Mesendoderm (in vitro differentiated cells): ENCODE measurements around the gene CUX1.

Experiments
- DNase-seq: peaks from one replicate; pipeline ENCODE4 v3.0.0; 2013
- H2AK5ac ChIP-seq: 2 replicates; pipeline ENCODE4 v1.6.1; 2013; ENCODE audit warnings: low read length, inconsistent platforms
- H2BK120ac ChIP-seq: 2 replicates; pipeline ENCODE4 v1.6.1; 2013; ENCODE audit warnings: low read depth, mild to moderate bottlenecking, low read length, moderate library complexity, mixed read lengths
- H2BK15ac ChIP-seq: replicated peaks from 2 replicates; pipeline ENCODE4 v1.6.1; 2013; ENCODE audit warnings: low read depth, mild to moderate bottlenecking, moderate library complexity
- H2BK5ac ChIP-seq: 2 replicates; pipeline ENCODE4 v1.6.1; 2013; ENCODE audit warnings: low read length, inconsistent platforms
- H3K18ac ChIP-seq: 2 replicates; pipeline ENCODE4 v1.6.1; 2013; ENCODE audit warnings: mild to moderate bottlenecking, low read length, mixed read lengths
- H3K23ac ChIP-seq: one replicate; pipeline ENCODE4 v1.6.1; 2013; ENCODE audit warnings: low read length
- H3K27ac ChIP-seq: 2 replicates; pipeline ENCODE4 v1.5.1; 2013; ENCODE audit warnings: low read depth, mild to moderate bottlenecking, inconsistent platforms, low read length, moderate library complexity
- H3K27me3 ChIP-seq: 2 replicates; pipeline ENCODE4 v1.6.1; 2013; ENCODE audit warnings: low read length, control low read depth, mild to moderate bottlenecking, inconsistent platforms; ENCODE audit not compliant: insufficient read depth, poor library complexity
- H3K36me3 ChIP-seq: 2 replicates; pipeline ENCODE4 v1.6.1; 2013; ENCODE audit warnings: low read length, inconsistent platforms; ENCODE audit not compliant: control insufficient read depth, insufficient read depth
- H3K4ac ChIP-seq: one replicate; pipeline ENCODE4 v1.6.1; 2013; ENCODE audit warnings: low read depth, mild to moderate bottlenecking, low read length, moderate library complexity
- H3K4me1 ChIP-seq: 2 replicates; pipeline ENCODE4 v1.6.1; 2013; ENCODE audit warnings: low read depth, low read length, inconsistent platforms; ENCODE audit not compliant: control insufficient read depth
- H3K4me2 ChIP-seq: 2 replicates; pipeline ENCODE4 v1.6.1; 2013; ENCODE audit warnings: low read length
- H3K4me3 ChIP-seq: 2 replicates; pipeline ENCODE4 v1.5.1; 2013; ENCODE audit warnings: mild to moderate bottlenecking, low read length
- H3K56ac ChIP-seq: one replicate; pipeline ENCODE4 v1.6.1; 2013; ENCODE audit warnings: low read length
- H3K79me1 ChIP-seq: 2 replicates; pipeline ENCODE4 v1.6.1; 2013; ENCODE audit warnings: low read length, inconsistent platforms
- H3K79me2 ChIP-seq: 2 replicates; pipeline ENCODE4 v1.6.1; 2013; ENCODE audit warnings: mild to moderate bottlenecking, low read length; ENCODE audit not compliant: control insufficient read depth, insufficient read depth
- H3K9ac ChIP-seq: 2 replicates; pipeline ENCODE4 v1.6.1; 2013; ENCODE audit warnings: low read length, inconsistent platforms
- H4K5ac ChIP-seq: one replicate; pipeline ENCODE4 v1.6.1; 2013; ENCODE audit warnings: low read length
- H4K8ac ChIP-seq: one replicate; pipeline ENCODE4 v1.6.1; 2013; ENCODE audit warnings: low read depth, mild to moderate bottlenecking, control low read depth, low read length, moderate library complexity
- WGBS: extraction: QIAGEN DNeasy Blood & Tissue Kit; methylation state at CpG from one replicate; pipeline ENCODE4 v1.1.7; 2013; ENCODE audit warnings: low lambda C conversion rate, missing lambda C conversion rate; ENCODE audit not compliant: insufficient coverage; ENCODE audit errors: extremely low coverage; 5-methylcytosine and 5-hydroxymethylcytosine counted together

The CUX1 gene

DNA sequence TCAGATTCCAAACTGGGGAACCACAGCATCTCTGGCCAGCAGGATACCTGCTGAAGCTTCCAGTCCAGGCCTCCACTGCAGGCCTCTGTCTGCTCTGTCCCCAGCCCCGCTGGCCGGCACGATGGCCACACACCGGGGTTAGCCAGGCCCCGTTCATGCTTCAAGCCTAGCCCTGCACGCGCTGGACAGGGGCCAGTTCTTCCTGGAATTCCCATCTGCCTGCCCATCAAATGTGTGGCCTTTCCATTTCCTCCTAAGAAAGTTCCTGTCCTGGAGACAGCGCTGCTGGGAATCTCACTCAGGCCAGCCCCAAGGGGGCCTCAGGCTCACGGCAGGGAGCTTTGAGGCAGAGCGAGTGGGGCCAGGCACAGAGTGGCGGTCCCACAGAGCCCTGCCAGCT lies 487.2 kb downstream of the CUX1 start:
- Histone ChIP-seq H3K23ac (no peak overlapping the region), H3K56ac (no peak overlapping the region), H3K27ac (no peak overlapping the region), H3K36me3 (no peaks in the 10 kb centered on the region), H4K5ac (no peak overlapping the region), H4K8ac (no peak overlapping the region), H2AK5ac (no peak overlapping the region), H3K18ac (no peak overlapping the region), H3K4me2 (no peak overlapping the region), H2BK15ac (no peak overlapping the region), H3K4me1 (peaks cover 8% of the 10 kb centered on the region), H3K9ac (no peak overlapping the region), H3K4ac (no peak overlapping the region), H3K79me1 (no peaks in the 10 kb centered on the region), H3K4me3 (no peak overlapping the region), H3K27me3 (no peaks in the 10 kb centered on the region), H3K79me2 (no peaks in the 10 kb centered on the region), H2BK120ac (no peak overlapping the region), H2BK5ac (no peak overlapping the region)
- DNase-seq: no peak
- no CpG with 5 or more reads among the region's 11 CpGs for WGBS

GRCh38 chr7:102305414-102306268 lies 488.2 kb downstream of the CUX1 start:
- Histone ChIP-seq H3K36me3 (no peaks in the 10 kb centered on the region), H4K5ac (no peak overlapping the region), H3K18ac (no peak overlapping the region), H3K4me2 (no peak overlapping the region), H3K56ac (no peak overlapping the region), H3K4me3 (no peak overlapping the region), H3K79me2 (no peaks in the 10 kb centered on the region), H4K8ac (no peak overlapping the region), H2AK5ac (no peak overlapping the region), H3K23ac (no peak overlapping the region), H3K27ac (no peak overlapping the region), H3K79me1 (no peaks in the 10 kb centered on the region), H3K9ac (no peak overlapping the region), H3K27me3 (no peaks in the 10 kb centered on the region), H2BK15ac (no peak overlapping the region), H2BK5ac (no peak overlapping the region), H2BK120ac (no peak overlapping the region), H3K4me1 (peaks cover 8% of the 10 kb centered on the region), H3K4ac (no peak overlapping the region)
- no CpG with 5 or more reads among the region's 17 CpGs for WGBS
- DNase-seq: no peak

- Histone ChIP-seq H3K9ac (no peak overlapping the region), H3K79me2 (no peaks in the 10 kb centered on the region), H2BK120ac (no peak overlapping the region), H2AK5ac (no peak overlapping the region), H3K27me3 (no peaks in the 10 kb centered on the region), H2BK15ac (no peak overlapping the region), H3K36me3 (no peaks in the 10 kb centered on the region), H3K23ac (no peak overlapping the region), H3K18ac (no peak overlapping the region), H3K4ac (no peak overlapping the region), H3K4me1 (peaks cover 8% of the 10 kb centered on the region), H3K56ac (peak overlapping the region; percentile 56), H3K4me2 (no peak overlapping the region), H2BK5ac (no peak overlapping the region), H4K5ac (no peak overlapping the region), H3K27ac (no peak overlapping the region), H3K4me3 (no peak overlapping the region), H3K79me1 (no peaks in the 10 kb centered on the region), H4K8ac (no peak overlapping the region)
- peak; percentile 61 for DNase-seq
- WGBS: no CpG with 5 or more reads among the region's 17 CpGs
Observed at GRCh38 chr7:102306916-102307677, 489.7 kb downstream of the CUX1 start.

DNA sequence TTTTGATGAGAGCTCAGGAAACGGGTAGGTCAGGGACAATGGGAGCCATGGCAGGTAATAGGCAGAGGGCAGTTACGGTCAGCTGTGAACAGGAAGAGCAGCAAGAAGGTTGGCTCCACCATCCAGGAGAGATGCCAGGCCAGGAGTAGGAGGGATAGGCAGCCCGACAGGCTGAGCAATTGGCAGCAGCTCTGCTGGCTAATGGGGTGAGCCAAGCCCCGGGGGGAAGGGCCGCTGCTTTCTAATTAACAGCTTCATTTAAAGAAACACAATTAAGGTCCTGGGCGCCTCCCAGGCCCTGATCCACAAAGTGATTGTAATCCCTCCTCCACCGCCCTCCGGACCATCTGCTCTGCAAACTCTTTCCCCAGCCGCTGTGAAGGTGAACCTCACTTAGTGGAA lies 493.0 kb downstream of the CUX1 start:
- no peak overlapping the region for H2BK15ac ChIP-seq

DNA sequence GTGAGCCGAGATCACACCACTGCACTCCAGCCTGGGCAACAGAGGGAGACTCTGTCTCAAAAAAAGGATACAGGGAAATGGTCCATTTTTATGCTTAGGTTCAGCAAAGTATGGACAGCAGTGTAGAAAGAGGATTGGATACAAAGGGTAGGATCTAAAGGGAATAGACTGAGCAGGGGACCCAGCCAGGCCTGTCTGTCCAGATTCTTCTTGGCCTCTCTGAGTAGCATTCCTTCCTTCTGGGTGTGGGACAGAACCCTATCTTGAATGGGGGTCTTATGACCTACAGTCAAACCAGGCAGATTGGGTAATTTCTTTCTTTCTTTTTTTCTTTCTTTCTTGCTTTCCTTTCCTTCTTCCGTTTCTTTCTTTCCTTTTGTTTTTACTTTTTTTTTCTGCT lies 494.9 kb downstream of the CUX1 start:
- no peak overlapping the region for H4K8ac ChIP-seq
- no peak overlapping the region for H3K18ac ChIP-seq
- H2BK15ac ChIP-seq: no peak overlapping the region
- no peak overlapping the region for H2BK5ac ChIP-seq
- no peaks in the 10 kb centered on the region for H3K27me3 ChIP-seq
- H3K27ac ChIP-seq: no peak overlapping the region
- no peaks in the 10 kb centered on the region for H3K79me1 ChIP-seq
- no peak for DNase-seq
- no peak overlapping the region for H3K4ac ChIP-seq
- no peak overlapping the region for H3K23ac ChIP-seq
- no peak overlapping the region for H4K5ac ChIP-seq
- no peak overlapping the region for H3K56ac ChIP-seq
- H3K4me1 ChIP-seq: peaks cover 1% of the 10 kb centered on the region
- no peak overlapping the region for H3K9ac ChIP-seq
- no peaks in the 10 kb centered on the region for H3K36me3 ChIP-seq
- H3K4me3 ChIP-seq: no peak overlapping the region
- no peak overlapping the region for H2AK5ac ChIP-seq
- WGBS: no CpG with 5 or more reads among the region's 2 CpGs
- no peak overlapping the region for H2BK120ac ChIP-seq
- H3K4me2 ChIP-seq: no peak overlapping the region
- no peaks in the 10 kb centered on the region for H3K79me2 ChIP-seq

More for the DNA sequence above, 493.0 kb downstream of the CUX1 start:
- Histone ChIP-seq H3K56ac (no peak overlapping the region), H2BK5ac (no peak overlapping the region), H4K5ac (no peak overlapping the region), H3K18ac (no peak overlapping the region), H4K8ac (no peak overlapping the region), H2AK5ac (no peak overlapping the region), H3K27me3 (no peaks in the 10 kb centered on the region), H3K4me1 (peaks cover 8% of the 10 kb centered on the region), H3K23ac (no peak overlapping the region), H3K4me2 (no peak overlapping the region), H3K36me3 (no peaks in the 10 kb centered on the region), H3K4ac (no peak overlapping the region), H3K79me1 (no peaks in the 10 kb centered on the region), H3K79me2 (no peaks in the 10 kb centered on the region), H3K9ac (no peak overlapping the region), H3K4me3 (no peak overlapping the region), H3K27ac (no peak overlapping the region), H2BK120ac (no peak overlapping the region)
- no peak for DNase-seq
- WGBS: no CpG with 5 or more reads among the region's 9 CpGs
